ENCODE data around the gene RRP8.

Gene RRP8

GRCh38 chr11:6626971-6627761 is 23.8 kb upstream of the RRP8 start:
- Histone ChIP-seq H3K27me3 (ENCODE audit: control insufficient read depth in 3 of 3, insufficient read depth in 3 of 3, low read depth in 1 of 3, low read length in 3 of 3) (peaks cover 0 to 24% (median 3%) of the 10 kb centered on the region in 3 experiments), H2BK12ac (ENCODE audit: low read length) (no peak overlapping the region), H3K27ac (replicated peaks; ENCODE audit: low read length) (no peak overlapping the region), H3K9me3 (replicated peaks in 1 of 2; ENCODE audit: control insufficient read depth in 2 of 2, insufficient read depth in 1 of 2, low read depth in 1 of 2, low read length in 2 of 2) (peaks cover 0 to 4% of the 10 kb centered on the region in 2 donors), H2BK120ac (ENCODE audit: low read depth, low read length) (no peak overlapping the region), H4K91ac (ENCODE audit: low read depth, low read length, poor library complexity) (no peak overlapping the region), H3K14ac (ENCODE audit: low read length) (no peak overlapping the region), H2BK15ac (ENCODE audit: low read length) (no peak overlapping the region), H3K23ac (ENCODE audit: low read depth, low read length, poor library complexity) (no peak overlapping the region), H3K4ac (ENCODE audit: low read length) (no peak overlapping the region), H3K4me1 (ENCODE audit: control insufficient read depth in 2 of 2, insufficient read depth in 1 of 2, low read depth in 1 of 2, low read length in 2 of 2) (peaks cover 0 to 6% of the 10 kb centered on the region in 2 donors), H4K8ac (ENCODE audit: low read depth, low read length) (no peak overlapping the region), H2AFZ (ENCODE audit: low read length) (no peak overlapping the region), H2BK5ac (ENCODE audit: low read length) (no peak overlapping the region), H3K36me3 (replicated peaks in 1 of 2; ENCODE audit: control insufficient read depth in 2 of 2, insufficient read depth in 2 of 2, low read length in 2 of 2) (peaks cover 24 to 96% of the 10 kb centered on the region in 2 donors), H3K79me1 (ENCODE audit: low read depth, low read length) (peaks cover 2% of the 10 kb centered on the region), H3K18ac (ENCODE audit: low read length) (no peak overlapping the region), H3K4me2 (ENCODE audit: insufficient read depth, low read length, poor library complexity, severe bottlenecking) (no peak overlapping the region), H3K9ac (ENCODE audit: low read depth, low read length, poor library complexity) (peak overlapping the region; percentile 30), H3K4me3 (ENCODE audit: low read length in 2 of 2) (no peak overlapping the region), H2AK5ac (ENCODE audit: low read depth, low read length) (no peak overlapping the region)
- DNase-seq (ENCODE audit: low spot score): no peak
- no CpG with 5 or more reads among the region's 19 CpGs for WGBS, 2 donors (ENCODE audit: extremely low coverage in 2 of 2, insufficient read length in 2 of 2, insufficient replicate concordance in 1 of 2)

- no peak overlapping the region for H2BK15ac ChIP-seq (ENCODE audit: low read length)
- peaks cover 23 to 83% of the 10 kb centered on the region in 2 donors for H3K36me3 ChIP-seq (replicated peaks in 1 of 2; ENCODE audit: control insufficient read depth in 2 of 2, insufficient read depth in 2 of 2, low read length in 2 of 2)
- H3K9ac ChIP-seq (ENCODE audit: low read depth, low read length, poor library complexity): no peak overlapping the region
- H3K4me1 ChIP-seq (ENCODE audit: control insufficient read depth in 2 of 2, insufficient read depth in 1 of 2, low read depth in 1 of 2, low read length in 2 of 2): peaks cover 0 to 6% of the 10 kb centered on the region in 2 donors
- H3K27me3 ChIP-seq (ENCODE audit: control insufficient read depth in 3 of 3, insufficient read depth in 3 of 3, low read depth in 1 of 3, low read length in 3 of 3): peaks cover 0 to 18% (median 3%) of the 10 kb centered on the region in 3 experiments
- DNase-seq (ENCODE audit: low spot score): no peak
- no peak overlapping the region for H2AK5ac ChIP-seq (ENCODE audit: low read depth, low read length)
- WGBS, 2 donors (ENCODE audit: extremely low coverage in 2 of 2, insufficient read length in 2 of 2, insufficient replicate concordance in 1 of 2): no CpG with 5 or more reads among the region's 17 CpGs
- H2BK5ac ChIP-seq (ENCODE audit: low read length): no peak overlapping the region
- H3K18ac ChIP-seq (ENCODE audit: low read length): no peak overlapping the region
- H3K23ac ChIP-seq (ENCODE audit: low read depth, low read length, poor library complexity): no peak overlapping the region
- H3K4ac ChIP-seq (ENCODE audit: low read length): no peak overlapping the region
- no peak overlapping the region for H4K8ac ChIP-seq (ENCODE audit: low read depth, low read length)
- no peak overlapping the region for H3K14ac ChIP-seq (ENCODE audit: low read length)
- peaks cover 0 to 4% of the 10 kb centered on the region in 2 donors for H3K9me3 ChIP-seq (replicated peaks in 1 of 2; ENCODE audit: control insufficient read depth in 2 of 2, insufficient read depth in 1 of 2, low read depth in 1 of 2, low read length in 2 of 2)
- H2BK12ac ChIP-seq (ENCODE audit: low read length): no peak overlapping the region
- no peak overlapping the region for H2AFZ ChIP-seq (ENCODE audit: low read length)
- no peak overlapping the region for H3K4me2 ChIP-seq (ENCODE audit: insufficient read depth, low read length, poor library complexity, severe bottlenecking)
- peaks cover 2% of the 10 kb centered on the region for H3K79me1 ChIP-seq (ENCODE audit: low read depth, low read length)
- H3K27ac ChIP-seq (replicated peaks; ENCODE audit: low read length): no peak overlapping the region
- H4K91ac ChIP-seq (ENCODE audit: low read depth, low read length, poor library complexity): no peak overlapping the region
- no peak overlapping the region for H3K4me3 ChIP-seq (ENCODE audit: low read length in 2 of 2)
- no peak overlapping the region for H2BK120ac ChIP-seq (ENCODE audit: low read depth, low read length)
Observed at GRCh38 chr11:6625832-6626420, 22.5 kb upstream of the RRP8 start.

GRCh38 chr11:6625156-6625831 is 21.9 kb upstream of the RRP8 start:
- Histone ChIP-seq H3K18ac (ENCODE audit: low read length) (no peak overlapping the region), H3K4me1 (ENCODE audit: control insufficient read depth in 2 of 2, insufficient read depth in 1 of 2, low read depth in 1 of 2, low read length in 2 of 2) (peaks cover 0 to 6% of the 10 kb centered on the region in 2 donors), H3K79me1 (ENCODE audit: low read depth, low read length) (peaks cover 2% of the 10 kb centered on the region), H3K27ac (replicated peaks; ENCODE audit: low read length) (no peak overlapping the region), H2BK12ac (ENCODE audit: low read length) (no peak overlapping the region), H2BK15ac (ENCODE audit: low read length) (no peak overlapping the region), H3K14ac (ENCODE audit: low read length) (no peak overlapping the region), H2AFZ (ENCODE audit: low read length) (no peak overlapping the region), H2BK5ac (ENCODE audit: low read length) (no peak overlapping the region), H3K4ac (ENCODE audit: low read length) (no peak overlapping the region), H3K4me3 (ENCODE audit: low read length in 2 of 2) (peak overlapping the region in 1 of 2 donors; percentile 25), H4K91ac (ENCODE audit: low read depth, low read length, poor library complexity) (no peak overlapping the region), H3K4me2 (ENCODE audit: insufficient read depth, low read length, poor library complexity, severe bottlenecking) (no peak overlapping the region), H3K9ac (ENCODE audit: low read depth, low read length, poor library complexity) (no peak overlapping the region), H3K23ac (ENCODE audit: low read depth, low read length, poor library complexity) (no peak overlapping the region), H4K8ac (ENCODE audit: low read depth, low read length) (no peak overlapping the region), H3K9me3 (replicated peaks in 1 of 2; ENCODE audit: control insufficient read depth in 2 of 2, insufficient read depth in 1 of 2, low read depth in 1 of 2, low read length in 2 of 2) (peaks cover 0 to 4% of the 10 kb centered on the region in 2 donors), H2AK5ac (ENCODE audit: low read depth, low read length) (no peak overlapping the region), H2BK120ac (ENCODE audit: low read depth, low read length) (no peak overlapping the region), H3K36me3 (replicated peaks in 1 of 2; ENCODE audit: control insufficient read depth in 2 of 2, insufficient read depth in 2 of 2, low read length in 2 of 2) (peaks cover 23 to 79% of the 10 kb centered on the region in 2 donors), H3K27me3 (ENCODE audit: control insufficient read depth in 3 of 3, insufficient read depth in 3 of 3, low read depth in 1 of 3, low read length in 3 of 3) (peaks cover 0 to 11% (median 3%) of the 10 kb centered on the region in 3 experiments)
- no peak for DNase-seq (ENCODE audit: low spot score)
- WGBS, 2 donors (ENCODE audit: extremely low coverage in 2 of 2, insufficient read length in 2 of 2, insufficient replicate concordance in 1 of 2): no CpG with 5 or more reads among the region's 12 CpGs

All from neuronal stem cell (in vitro differentiated cells).